T-helper 2 cell treated with Interferon-gamma antibody and Interleukin-4, amounts not matched to agents 5 μg/mL and 100 μg/mL, for 36 hours (primary cell): ENCODE measurements around the gene METTL3.
"Not testable (repeated sequence)": the region's sequence is repeated elsewhere in the genome, so short reads cannot be mapped to it uniquely, and the experiment has no call there.

ENCODE experiments used
- DNase-seq: peaks from one replicate; pipeline ENCODE4 v3.0.0; 2021; ENCODE audit warnings: low spot score
- H3K27ac Mint-ChIP-seq: one replicate; pipeline ENCODE4 v1.8.0; 2021; ENCODE audit warnings: mild to moderate bottlenecking, mixed read lengths
- H3K27me3 Mint-ChIP-seq: one replicate; pipeline ENCODE4 v1.8.0; 2021; ENCODE audit warnings: low read depth, mixed read lengths
- H3K36me3 Mint-ChIP-seq: one replicate; pipeline ENCODE4 v1.8.0; 2021; ENCODE audit warnings: low read depth, mixed read lengths
- H3K4me1 Mint-ChIP-seq: one replicate; pipeline ENCODE4 v1.8.0; 2021; ENCODE audit warnings: low read depth, mixed read lengths
- H3K4me3 Mint-ChIP-seq: one replicate; pipeline ENCODE4 v1.8.0; 2022; ENCODE audit warnings: mild to moderate bottlenecking, moderate library complexity, mixed read lengths
- H3K9me3 Mint-ChIP-seq: one replicate; pipeline ENCODE4 v1.8.0; 2021; ENCODE audit warnings: mixed read lengths

METTL3 gene

DNA sequence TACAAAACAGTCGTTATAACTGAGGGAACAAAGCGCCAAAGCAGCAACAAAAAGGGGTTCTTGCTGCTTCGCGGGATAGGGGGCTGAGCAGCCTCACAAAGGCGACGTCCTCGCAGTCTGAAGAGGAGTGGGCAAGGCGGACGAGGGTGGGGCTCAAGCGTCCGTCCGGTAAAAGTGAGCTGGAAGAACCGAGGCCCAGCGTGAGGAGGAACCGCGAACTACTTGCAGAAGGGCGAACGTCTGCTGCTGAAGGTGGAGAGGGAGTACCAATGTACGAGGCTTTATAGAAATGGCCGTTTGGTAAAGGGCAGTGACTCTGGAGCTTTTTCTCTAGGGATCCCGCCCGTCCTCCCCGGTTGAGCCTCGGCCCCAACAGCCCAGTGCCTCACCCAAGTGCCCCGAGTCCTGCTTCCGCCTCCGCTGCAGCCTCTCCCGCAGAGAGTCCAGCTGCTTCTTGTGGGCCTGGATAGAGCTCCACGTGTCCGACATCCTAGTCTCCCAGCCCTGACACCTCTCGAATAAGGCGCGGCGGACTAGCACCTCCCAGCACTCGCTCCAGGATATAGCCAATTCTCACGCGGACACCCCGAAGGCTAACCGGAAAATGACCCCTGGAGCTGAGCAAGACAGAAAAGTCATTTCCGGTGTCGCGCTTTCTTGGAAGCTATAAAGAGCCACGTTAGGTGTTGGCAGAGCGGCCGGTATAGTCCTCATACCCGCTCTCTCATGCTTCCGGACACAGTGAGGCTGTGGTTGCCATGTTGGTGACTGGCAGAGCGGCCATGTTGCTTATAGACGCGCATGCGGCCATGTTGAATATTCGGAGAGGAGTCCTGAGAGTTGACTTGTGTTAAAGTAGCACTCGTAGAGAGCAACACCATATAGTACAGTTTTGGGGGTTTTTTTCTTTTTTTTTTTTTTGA, at the start of gene METTL3:
TSS of gene METTL3 (minus strand) at position 606 of the 923 bp plus-strand sequence. CDS start at position 489, 117 bp downstream.
- DNase-seq: peak; percentile 93
- Mint-ChIP-seq H3K4me1 (peaks cover 20% of the 10 kb centered on the region), H3K36me3 (peaks cover 32% of the 10 kb centered on the region), H3K27me3 (peaks cover 3% of the 10 kb centered on the region), H3K9me3 (peaks cover 5% of the 10 kb centered on the region), H3K27ac (peak within 1 kb of the TSS; percentile 98), H3K4me3 (peak within 1 kb of the TSS; percentile 99)

DNA sequence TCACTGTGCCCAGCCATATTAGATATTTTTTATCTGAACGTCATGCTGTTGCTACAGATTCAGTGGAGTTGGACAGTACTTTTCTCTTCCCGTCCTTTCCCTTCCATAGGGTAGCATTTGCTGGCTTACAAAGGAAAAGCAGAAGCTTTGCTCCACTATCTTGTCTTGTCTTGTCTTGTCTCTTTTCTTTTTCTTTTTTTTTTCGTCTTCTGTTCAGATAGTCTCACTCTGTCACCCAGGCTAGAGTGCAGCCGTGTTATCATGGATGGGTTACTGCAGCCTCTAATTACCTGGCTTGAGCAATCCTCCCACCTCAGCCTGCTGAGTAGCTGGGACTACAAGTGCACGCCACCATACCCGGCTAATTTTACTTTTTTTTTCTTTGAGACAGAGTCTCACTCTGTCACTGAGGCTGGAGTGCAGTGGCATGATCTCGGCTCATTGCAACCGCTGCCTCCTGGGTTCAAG, 47.6 kb upstream of the METTL3 start:
- H3K27me3 Mint-ChIP-seq: no peaks in the 10 kb centered on the region
- H3K9me3 Mint-ChIP-seq: no peaks in the 10 kb centered on the region
- H3K4me1 Mint-ChIP-seq: peaks cover 5% of the 10 kb centered on the region
- no peak for DNase-seq
- no peaks in the 10 kb centered on the region for H3K36me3 Mint-ChIP-seq
- no peak overlapping the region for H3K27ac Mint-ChIP-seq
- no peak overlapping the region for H3K4me3 Mint-ChIP-seq

DNA sequence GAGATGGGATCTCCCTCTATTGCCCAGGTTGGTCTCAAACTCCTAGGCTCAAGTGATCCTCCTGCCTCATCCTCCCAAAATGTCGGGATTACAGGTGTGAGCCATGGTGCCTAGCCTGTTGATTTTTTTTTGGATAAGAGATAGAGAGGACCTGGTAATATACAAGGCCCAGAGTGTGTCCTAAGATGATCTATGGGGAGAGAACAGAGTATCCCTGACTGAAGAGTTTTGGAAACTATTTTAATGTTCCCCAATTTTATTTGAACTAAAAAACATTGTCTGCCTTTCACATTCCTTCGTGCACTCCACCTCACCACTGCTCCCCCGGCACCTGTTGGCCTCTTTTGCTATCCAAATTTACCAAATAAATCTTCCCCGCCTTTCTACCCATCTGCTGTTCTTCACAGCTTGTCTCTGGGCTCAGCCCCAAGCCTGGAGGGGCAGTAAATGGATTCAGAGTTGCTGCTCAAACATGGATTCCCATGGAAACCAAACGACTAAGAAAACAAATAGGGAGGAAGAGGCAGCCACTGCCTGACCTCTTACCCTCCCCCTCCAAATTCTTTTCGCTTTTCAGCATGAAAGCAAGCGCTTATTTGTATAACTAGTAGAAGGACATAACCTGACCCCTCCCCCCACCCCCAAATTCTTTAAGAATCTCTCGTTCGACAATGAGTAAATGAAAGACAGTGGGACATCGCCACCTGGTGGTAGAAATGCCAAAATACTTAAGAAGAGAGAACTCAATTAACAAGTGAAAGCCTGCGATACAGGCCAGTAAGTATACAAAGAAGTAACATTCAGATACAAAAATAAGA, 46.2 kb upstream of the METTL3 start:
- DNase-seq: peak; percentile 57
- H3K36me3 Mint-ChIP-seq: no peaks in the 10 kb centered on the region
- H3K4me1 Mint-ChIP-seq: peaks cover 5% of the 10 kb centered on the region
- H3K9me3 Mint-ChIP-seq: no peaks in the 10 kb centered on the region
- H3K4me3 Mint-ChIP-seq: peak overlapping the region; percentile 37
- H3K27me3 Mint-ChIP-seq: no peaks in the 10 kb centered on the region
- H3K27ac Mint-ChIP-seq: peak overlapping the region; percentile 1

DNA sequence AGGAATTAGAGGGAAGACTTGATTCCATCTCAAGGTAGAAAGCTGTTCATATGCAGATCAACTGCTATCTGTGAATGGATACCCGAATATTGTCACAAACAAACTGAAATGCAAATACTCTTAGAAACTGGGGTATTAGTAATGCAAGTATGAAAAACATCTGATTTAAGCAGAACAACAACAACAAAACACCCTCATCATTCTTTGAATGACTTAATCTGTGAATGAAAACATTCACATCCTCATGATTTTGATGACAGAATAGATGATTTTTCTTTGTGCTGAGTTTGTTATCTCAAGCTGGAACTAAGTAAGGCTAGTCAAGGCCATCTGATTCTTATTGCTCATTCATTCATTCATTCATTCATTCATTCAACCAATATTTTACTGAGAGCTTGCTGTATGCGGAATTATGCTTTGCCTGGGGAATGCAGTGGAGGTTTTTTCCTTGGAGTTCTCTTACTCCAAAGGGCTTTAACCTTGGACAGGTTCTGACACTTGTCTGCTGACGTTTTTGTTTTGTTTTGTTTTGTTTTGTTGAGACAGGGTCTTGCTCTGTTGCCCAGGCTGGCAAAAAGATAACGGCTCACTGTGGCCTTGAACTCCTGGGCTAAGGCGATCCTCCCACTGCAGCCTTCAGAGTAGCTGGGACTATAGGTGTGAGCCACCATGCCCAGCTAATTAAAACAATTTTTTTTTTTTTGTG, 45.4 kb upstream of the METTL3 start:
- H3K36me3 Mint-ChIP-seq: no peaks in the 10 kb centered on the region
- no peak for DNase-seq
- peaks cover 5% of the 10 kb centered on the region for H3K4me1 Mint-ChIP-seq
- H3K9me3 Mint-ChIP-seq: no peaks in the 10 kb centered on the region
- no peak overlapping the region for H3K27ac Mint-ChIP-seq
- H3K27me3 Mint-ChIP-seq: no peaks in the 10 kb centered on the region
- H3K4me3 Mint-ChIP-seq: no peak overlapping the region

DNA sequence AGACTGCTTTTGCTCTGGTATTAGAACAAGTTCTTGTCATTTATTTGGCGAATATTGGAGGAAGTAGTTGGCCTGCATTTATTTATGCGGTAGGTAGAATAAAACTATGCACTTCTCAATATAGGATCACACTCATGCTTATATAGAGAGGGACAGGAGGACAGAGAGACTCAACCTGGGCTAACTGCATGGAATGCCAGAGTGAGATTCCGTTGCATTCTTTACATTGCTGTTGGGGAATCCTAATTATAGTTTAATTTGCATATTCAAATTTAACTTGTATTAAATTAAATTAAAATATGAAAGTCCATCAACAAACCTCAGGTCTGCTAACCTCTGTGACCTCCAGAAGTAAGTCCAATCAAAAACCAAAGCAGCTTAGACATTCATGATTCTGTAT, 42.1 kb upstream of the METTL3 start:
- H3K9me3 Mint-ChIP-seq: no peaks in the 10 kb centered on the region
- H3K27me3 Mint-ChIP-seq: no peaks in the 10 kb centered on the region
- H3K4me3 Mint-ChIP-seq: no peak overlapping the region
- no peaks in the 10 kb centered on the region for H3K36me3 Mint-ChIP-seq
- no peak overlapping the region for H3K27ac Mint-ChIP-seq
- DNase-seq: no peak
- peaks cover 5% of the 10 kb centered on the region for H3K4me1 Mint-ChIP-seq

DNA sequence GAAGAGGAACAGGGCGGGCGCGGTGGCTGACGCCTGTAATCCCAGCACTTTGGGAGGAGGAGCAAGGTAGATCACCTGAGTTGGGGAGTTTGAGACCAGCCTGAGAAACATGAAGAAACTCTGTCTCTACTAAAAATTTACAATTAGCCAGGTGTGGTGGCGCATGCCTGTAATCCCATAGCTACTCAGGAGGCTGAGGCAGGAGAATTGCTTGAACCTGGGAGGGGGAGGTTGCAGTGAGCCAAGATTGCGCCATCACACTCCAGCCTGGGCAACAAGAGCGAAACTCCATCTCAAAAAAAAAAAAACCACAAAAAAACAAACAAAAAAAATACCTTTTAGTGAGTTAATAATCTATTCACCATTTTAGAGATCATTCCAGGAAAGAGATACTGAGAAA, 33.4 kb upstream of the METTL3 start:
- not testable (repeated sequence) for H3K9me3 Mint-ChIP-seq, H3K27ac Mint-ChIP-seq, DNase-seq, H3K27me3 Mint-ChIP-seq, H3K4me3 Mint-ChIP-seq, H3K4me1 Mint-ChIP-seq, H3K36me3 Mint-ChIP-seq

DNA sequence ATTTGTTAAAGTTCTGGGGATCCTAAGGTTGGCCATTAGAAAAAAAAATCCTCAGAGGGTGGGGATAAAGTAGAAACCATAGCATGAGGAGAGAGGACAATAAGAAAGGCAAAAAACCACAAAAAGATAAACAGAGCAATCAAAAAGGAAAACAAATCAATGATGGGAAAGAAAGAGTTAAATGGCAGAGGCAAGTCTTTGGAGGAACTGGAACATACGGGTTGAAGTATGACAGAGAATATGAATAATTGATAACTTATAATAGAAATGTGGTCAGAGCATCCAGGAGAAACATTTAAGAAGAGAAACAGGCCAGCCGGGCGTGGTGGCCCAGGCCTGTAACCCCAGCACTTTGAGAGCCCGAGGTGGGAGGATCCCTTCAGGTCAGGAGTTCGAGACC, 32.8 kb upstream of the METTL3 start:
- no peak for DNase-seq
- H3K9me3 Mint-ChIP-seq: no peaks in the 10 kb centered on the region
- no peaks in the 10 kb centered on the region for H3K36me3 Mint-ChIP-seq
- no peak overlapping the region for H3K27ac Mint-ChIP-seq
- no peak overlapping the region for H3K4me3 Mint-ChIP-seq
- no peaks in the 10 kb centered on the region for H3K4me1 Mint-ChIP-seq
- peaks cover 10% of the 10 kb centered on the region for H3K27me3 Mint-ChIP-seq

DNA sequence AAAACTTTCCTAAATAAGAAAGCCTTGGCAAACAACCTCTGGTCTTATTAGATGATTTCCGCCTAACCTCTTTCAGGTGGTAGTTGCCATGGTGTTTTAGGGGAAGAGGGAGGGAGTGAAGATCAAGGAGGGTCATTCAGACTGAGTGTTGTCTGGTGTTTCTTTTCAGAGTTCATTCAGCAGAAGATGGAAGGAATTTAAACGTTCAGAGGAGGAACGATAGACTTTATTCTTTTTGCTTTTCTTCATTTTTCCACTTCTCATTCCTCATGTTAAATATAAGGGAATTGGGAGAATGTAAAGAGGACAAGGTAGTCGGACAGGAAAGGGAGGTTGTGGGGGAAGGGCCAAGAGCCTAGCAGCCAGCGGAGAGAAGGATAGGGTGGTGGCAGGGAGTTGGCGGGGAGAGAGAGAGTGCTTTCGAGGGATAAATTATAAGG, 32.4 kb upstream of the METTL3 start:
- peaks cover 14% of the 10 kb centered on the region for H3K27me3 Mint-ChIP-seq
- DNase-seq: no peak
- no peaks in the 10 kb centered on the region for H3K4me1 Mint-ChIP-seq
- H3K36me3 Mint-ChIP-seq: no peaks in the 10 kb centered on the region
- H3K9me3 Mint-ChIP-seq: no peaks in the 10 kb centered on the region
- no peak overlapping the region for H3K4me3 Mint-ChIP-seq
- no peak overlapping the region for H3K27ac Mint-ChIP-seq

DNA sequence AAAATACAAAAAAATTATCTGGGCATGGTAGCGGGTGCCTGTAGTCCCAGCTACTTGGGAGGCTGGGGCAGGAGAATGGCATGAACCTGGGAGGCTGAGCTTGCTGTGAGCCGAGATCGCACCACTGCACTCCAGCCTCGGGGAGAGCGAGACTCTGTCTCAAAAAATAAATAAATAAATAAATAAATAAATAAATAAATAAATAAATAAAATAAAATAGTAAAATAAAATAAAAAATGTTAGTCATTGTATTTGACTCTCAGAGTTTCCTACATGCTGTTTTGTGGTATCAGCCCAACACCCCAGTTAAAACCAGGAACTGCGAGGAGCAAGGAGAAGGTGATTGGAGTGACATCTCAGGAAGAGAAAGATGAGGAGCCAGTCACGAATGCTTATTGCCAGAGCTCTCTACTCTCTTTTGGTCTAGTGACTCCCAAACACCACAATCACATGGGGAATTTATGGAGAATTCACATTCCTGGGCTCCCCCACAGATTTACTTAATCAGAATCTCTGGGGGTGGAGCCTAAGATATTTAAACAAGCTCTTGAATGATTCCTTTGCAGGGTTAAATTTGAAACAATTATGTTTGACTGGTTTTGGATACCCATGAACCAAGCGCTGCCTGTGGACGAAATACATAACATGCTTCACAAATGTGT, 30.4 kb upstream of the METTL3 start:
- Mint-ChIP-seq H3K9me3 (no peaks in the 10 kb centered on the region), H3K4me1 (peaks cover 4% of the 10 kb centered on the region), H3K27me3 (peaks cover 29% of the 10 kb centered on the region), H3K27ac (no peak overlapping the region), H3K4me3 (no peak overlapping the region), H3K36me3 (no peaks in the 10 kb centered on the region)
- no peak for DNase-seq

DNA sequence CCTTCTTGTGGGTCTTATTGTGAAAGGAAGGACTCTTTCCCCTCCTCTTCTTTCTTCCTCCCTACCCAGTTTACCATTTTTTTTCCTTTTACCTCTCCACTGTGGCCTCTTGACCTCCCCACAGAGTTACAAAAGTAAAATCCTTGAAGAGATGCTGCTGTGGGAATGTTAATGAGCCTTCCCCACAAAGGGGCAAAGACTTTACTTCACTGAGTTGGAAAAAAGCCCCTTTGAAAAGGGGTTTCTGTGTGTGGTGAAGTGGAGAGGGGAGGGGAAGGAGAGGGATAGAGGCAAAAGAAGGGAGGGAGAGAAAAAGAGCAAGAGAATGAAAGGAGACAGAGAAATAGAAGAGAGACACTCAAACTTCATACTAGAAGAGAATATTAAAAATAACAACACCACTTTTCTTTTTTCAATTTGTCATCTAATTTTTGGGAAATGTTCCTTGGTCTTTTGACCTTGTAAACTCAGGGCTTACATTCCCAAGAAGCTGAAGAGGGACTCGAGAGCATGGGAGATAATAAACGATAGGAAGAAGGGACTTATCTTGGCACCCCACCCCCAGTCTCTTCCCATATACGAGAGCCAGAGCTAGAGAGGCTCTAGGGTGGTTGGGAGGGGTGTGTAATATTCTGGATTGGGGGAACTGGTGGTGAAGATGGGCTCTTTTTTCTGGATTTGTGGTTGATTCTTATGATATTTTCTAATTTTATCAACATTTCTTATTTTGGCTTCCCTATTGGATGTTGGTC, 28.2 kb upstream of the METTL3 start:
- no peak for DNase-seq
- no peaks in the 10 kb centered on the region for H3K36me3 Mint-ChIP-seq
- H3K27me3 Mint-ChIP-seq: peaks cover 51% of the 10 kb centered on the region
- H3K9me3 Mint-ChIP-seq: no peaks in the 10 kb centered on the region
- peaks cover 6% of the 10 kb centered on the region for H3K4me1 Mint-ChIP-seq
- no peak overlapping the region for H3K4me3 Mint-ChIP-seq
- no peak overlapping the region for H3K27ac Mint-ChIP-seq

DNA sequence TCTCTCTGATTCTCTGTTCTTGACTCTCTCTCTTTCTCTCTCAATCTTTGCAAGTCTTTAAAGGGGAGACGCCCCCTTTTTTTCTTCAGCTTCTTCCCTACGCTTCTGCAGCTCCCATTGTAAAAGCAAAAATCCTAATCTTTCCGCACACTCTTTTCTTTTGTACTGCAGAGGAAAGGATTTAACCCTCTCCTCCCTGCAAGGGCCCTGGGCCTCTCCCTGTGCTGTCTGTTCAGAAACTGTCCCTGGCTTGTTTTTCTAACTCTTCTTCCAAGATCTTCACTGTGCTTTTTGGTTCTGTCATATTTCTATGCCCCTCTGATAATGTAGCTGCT, 25.9 kb upstream of the METTL3 start:
- H3K4me3 Mint-ChIP-seq: no peak overlapping the region
- peaks cover 60% of the 10 kb centered on the region for H3K27me3 Mint-ChIP-seq
- no peaks in the 10 kb centered on the region for H3K36me3 Mint-ChIP-seq
- no peak for DNase-seq
- no peak overlapping the region for H3K27ac Mint-ChIP-seq
- H3K4me1 Mint-ChIP-seq: peaks cover 6% of the 10 kb centered on the region
- no peaks in the 10 kb centered on the region for H3K9me3 Mint-ChIP-seq

DNA sequence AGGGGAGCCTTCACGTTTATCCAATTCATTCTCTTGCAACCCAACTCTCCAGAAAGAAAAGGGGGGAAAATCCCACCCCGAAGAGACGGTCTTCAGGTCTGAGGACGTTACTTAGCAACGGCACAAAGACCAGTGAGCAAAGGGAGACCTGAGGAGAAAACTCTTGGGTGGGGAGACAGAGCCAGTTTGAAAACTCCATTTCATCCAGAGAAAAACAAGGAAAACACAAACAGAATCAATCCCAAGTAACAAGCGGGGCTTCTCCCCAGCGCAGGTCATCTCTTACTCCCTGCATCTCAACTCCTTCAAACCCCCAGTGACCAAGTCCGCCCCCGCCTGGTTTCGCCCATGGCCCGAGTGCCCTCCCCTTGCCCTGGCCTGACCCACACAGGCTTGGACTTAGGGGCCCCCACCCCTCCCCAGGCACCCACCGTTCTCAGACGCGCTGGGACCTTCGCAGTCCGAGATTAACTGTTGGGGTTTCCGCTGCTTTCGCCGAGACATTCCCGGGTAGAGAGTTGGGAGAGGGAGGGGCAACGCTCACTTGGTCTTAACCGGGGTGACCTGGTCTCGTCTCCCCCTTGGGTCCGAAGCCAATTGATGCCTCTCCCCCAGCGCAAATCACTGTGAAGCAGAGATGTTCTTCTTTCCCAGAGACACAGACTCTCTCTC, 25.4 kb upstream of the METTL3 start:
- DNase-seq: no peak
- peaks cover 6% of the 10 kb centered on the region for H3K4me1 Mint-ChIP-seq
- no peak overlapping the region for H3K27ac Mint-ChIP-seq
- no peaks in the 10 kb centered on the region for H3K9me3 Mint-ChIP-seq
- H3K36me3 Mint-ChIP-seq: no peaks in the 10 kb centered on the region
- H3K4me3 Mint-ChIP-seq: no peak overlapping the region
- H3K27me3 Mint-ChIP-seq: peaks cover 64% of the 10 kb centered on the region
